Measurements from ENCODE around the gene TMEM256. TPM values are rescaled to one million over a fixed set of nuclear protein-coding genes. Genes with fewer than 3 reads are reported as not detected.

TMEM256 gene
- total and polyA plus RNA-seq, 2 experiments from 2014 or later: 40.1 to 59.3 TPM

- 29 to 32% methylated on average over 55 to 65 of the region's 65 CpGs for whole genome bisulfite sequencing, 2 experiments (ENCODE audit: low coverage in 1 of 2, low lambda C conversion rate in 2 of 2, missing lambda C conversion rate in 2 of 2)
- Histone ChIP-seq H3K79me2 (ENCODE audit: insufficient read depth) (no peaks in the 10 kb centered on the region), H3K27me3 (replicated peaks; ENCODE audit: insufficient read depth) (no peaks in the 10 kb centered on the region), H3K9me2 (ENCODE audit: insufficient read depth) (no peaks in the 10 kb centered on the region), H2AFZ (no peak overlapping the region), H3K27ac (no peak overlapping the region), H4K20me1 (ENCODE audit: insufficient read depth) (no peaks in the 10 kb centered on the region), H3K9me3 (ENCODE audit: low read depth) (no peaks in the 10 kb centered on the region), H3K4me1 (ENCODE audit: insufficient read depth) (peaks cover 6% of the 10 kb centered on the region), H3K9ac (no peak overlapping the region), H3K4me2 (ENCODE audit: unreplicated experiment) (no peak overlapping the region), H3K36me3 (ENCODE audit: low read depth) (peaks cover 4% of the 10 kb centered on the region; the same call in 1 of the 2 replicates), H3F3A (ENCODE audit: insufficient read depth) (no peaks in the 10 kb centered on the region), H3K4me3 (no peak overlapping the region)
- peak; percentile 32 for DNase-seq
- TF ChIP-seq EZH2 (IDR thresholded peaks at IDR 0.05; ENCODE audit: insufficient read depth, poor library complexity, severe bottlenecking) (no peak), EZH2phosphoT487 (IDR thresholded peaks at IDR 0.05; ENCODE audit: insufficient read depth, low read depth) (no peak)
- in situ Hi-C loops (cut with MboI): no loop called here
These were observed 20.0 kb downstream of the TMEM256 start for GRCh38 chr17:7383742-7384488.

- TF ChIP-seq EZH2phosphoT487 (IDR thresholded peaks at IDR 0.05; ENCODE audit: insufficient read depth, low read depth) (no peak), EZH2 (IDR thresholded peaks at IDR 0.05; ENCODE audit: insufficient read depth, poor library complexity, severe bottlenecking) (no peak)
- no peak for DNase-seq
- Histone ChIP-seq H3K4me1 (ENCODE audit: insufficient read depth) (peaks cover 6% of the 10 kb centered on the region), H3K4me3 (no peak overlapping the region), H3K27ac (no peak overlapping the region), H3K9ac (no peak overlapping the region), H3K27me3 (replicated peaks; ENCODE audit: insufficient read depth) (no peaks in the 10 kb centered on the region), H3K4me2 (ENCODE audit: unreplicated experiment) (no peak overlapping the region), H3K9me2 (ENCODE audit: insufficient read depth) (no peaks in the 10 kb centered on the region), H3K36me3 (ENCODE audit: low read depth) (peaks cover under 1% of the 10 kb centered on the region; the same call in 1 of the 2 replicates), H3F3A (ENCODE audit: insufficient read depth) (no peaks in the 10 kb centered on the region), H2AFZ (no peak overlapping the region), H4K20me1 (ENCODE audit: insufficient read depth) (no peaks in the 10 kb centered on the region), H3K9me3 (ENCODE audit: low read depth) (no peaks in the 10 kb centered on the region), H3K79me2 (ENCODE audit: insufficient read depth) (no peaks in the 10 kb centered on the region)
- in situ Hi-C loops (cut with MboI): no loop called here
- WGBS, 2 experiments (ENCODE audit: low coverage in 1 of 2, low lambda C conversion rate in 2 of 2, missing lambda C conversion rate in 2 of 2): 66 to 72% methylated on average over 11 of the region's 11 CpGs
These were observed 20.5 kb downstream of the TMEM256 start for GRCh38 chr17:7383371-7383741.

GRCh38 chr17:7382901-7383300, 21.0 kb downstream of the TMEM256 start:
- 77 to 82% methylated on average over 10 of the region's 10 CpGs for WGBS, 2 experiments (ENCODE audit: low coverage in 1 of 2, low lambda C conversion rate in 2 of 2, missing lambda C conversion rate in 2 of 2)

GRCh38 chr17:7380855-7381683, 22.8 kb downstream of the TMEM256 start, which contains the start of gene TNK1:
TNK1 (plus strand) TSS chr17:7381089; CDS start chr17:7382927, 1,838 bp downstream.
- Histone ChIP-seq H3K36me3 (ENCODE audit: low read depth) (no peaks in the 10 kb centered on the region), H3K27me3 (replicated peaks; ENCODE audit: insufficient read depth) (no peaks in the 10 kb centered on the region), H3K9me3 (ENCODE audit: low read depth) (no peaks in the 10 kb centered on the region), H3K9me2 (ENCODE audit: insufficient read depth) (no peaks in the 10 kb centered on the region), H3K27ac (no peak within 1 kb of the TSS), H3K4me1 (ENCODE audit: insufficient read depth) (peaks cover 6% of the 10 kb centered on the region), H3K9ac (peak within 1 kb of the TSS; percentile 41), H3K79me2 (ENCODE audit: insufficient read depth) (no peaks in the 10 kb centered on the region), H3F3A (ENCODE audit: insufficient read depth) (no peaks in the 10 kb centered on the region), H2AFZ (peak within 1 kb of the TSS; percentile 72), H3K4me2 (ENCODE audit: unreplicated experiment) (peak within 1 kb of the TSS; percentile 85), H4K20me1 (ENCODE audit: insufficient read depth) (no peaks in the 10 kb centered on the region), H3K4me3 (peak within 1 kb of the TSS; percentile 63)
- DNase-seq: peak; percentile 48
- WGBS, 2 experiments (ENCODE audit: low coverage in 1 of 2, low lambda C conversion rate in 2 of 2, missing lambda C conversion rate in 2 of 2): 10% methylated on average over 27 to 34 of the region's 52 CpGs
- TF ChIP-seq EZH2 (IDR thresholded peaks at IDR 0.05; ENCODE audit: insufficient read depth, poor library complexity, severe bottlenecking) (no peak), EZH2phosphoT487 (IDR thresholded peaks at IDR 0.05; ENCODE audit: insufficient read depth, low read depth) (no peak)
- in situ Hi-C loops (cut with MboI): no loop called here

More at GRCh38 chr17:7382901-7383300, 21.0 kb downstream of the TMEM256 start:
- in situ Hi-C loops (cut with MboI): no loop called here
- Histone ChIP-seq H3K4me3 (no peak overlapping the region), H3K79me2 (ENCODE audit: insufficient read depth) (no peaks in the 10 kb centered on the region), H3K4me1 (ENCODE audit: insufficient read depth) (peaks cover 6% of the 10 kb centered on the region), H2AFZ (no peak overlapping the region), H4K20me1 (ENCODE audit: insufficient read depth) (no peaks in the 10 kb centered on the region), H3F3A (ENCODE audit: insufficient read depth) (no peaks in the 10 kb centered on the region), H3K4me2 (ENCODE audit: unreplicated experiment) (no peak overlapping the region), H3K27ac (no peak overlapping the region), H3K27me3 (replicated peaks; ENCODE audit: insufficient read depth) (no peaks in the 10 kb centered on the region), H3K36me3 (ENCODE audit: low read depth) (no peaks in the 10 kb centered on the region), H3K9me3 (ENCODE audit: low read depth) (no peaks in the 10 kb centered on the region), H3K9me2 (ENCODE audit: insufficient read depth) (no peaks in the 10 kb centered on the region), H3K9ac (no peak overlapping the region)
- TF ChIP-seq EZH2phosphoT487 (IDR thresholded peaks at IDR 0.05; ENCODE audit: insufficient read depth, low read depth) (no peak), EZH2 (IDR thresholded peaks at IDR 0.05; ENCODE audit: insufficient read depth, poor library complexity, severe bottlenecking) (no peak)
- DNase-seq: no peak
